HL-60 (cell line): ENCODE results near the gene H1-8.

Experiments
- DNase-seq, 2 experiments: peaks; one replicate each; pipeline ENCODE4 v3.0.0-alpha.2; 2010 to 2020; ENCODE audit warnings: low read depth in 1 of 2, low spot score in 1 of 2
- H3K27ac ChIP-seq: fragments of 250-450 bp; sonication (Bioruptor Pico); replicated peaks from 2 replicates; pipeline ENCODE4 v1.5.1; 2020; ENCODE audit warnings: mild to moderate bottlenecking, moderate library complexity
- H3K27me3 ChIP-seq: fragments of 250-450 bp; sonication (Bioruptor Pico); 2 replicates; pipeline ENCODE4 v1.5.1; 2021; ENCODE audit warnings: mild to moderate bottlenecking, moderate library complexity; ENCODE audit not compliant: insufficient read depth, poor library complexity, severe bottlenecking
- H3K4me3 ChIP-seq: replicated peaks from 2 replicates; pipeline ENCODE4 v1.5.1; 2011; ENCODE audit warnings: mild to moderate bottlenecking, control low read depth, low read length; ENCODE audit not compliant: insufficient read depth
- CTCF ChIP-seq: IDR thresholded peaks from one replicate; pipeline ENCODE4 v1.5.1; 2011; ENCODE audit warnings: low read length, control low read depth, inconsistent platforms; ENCODE audit not compliant: insufficient read depth
- GABPA ChIP-seq: IDR thresholded peaks from 2 replicates; pipeline ENCODE4 v1.6.1; 2012; ENCODE audit warnings: low read depth
- POLR2AphosphoS5 ChIP-seq: IDR thresholded peaks from 2 replicates; pipeline ENCODE4 v1.6.1; 2012; ENCODE audit warnings: low read depth
- REST ChIP-seq: IDR thresholded peaks from 2 replicates; pipeline ENCODE4 v1.6.1; 2012; ENCODE audit warnings: low read depth; ENCODE audit not compliant: insufficient replicate concordance
- SPI1 ChIP-seq: IDR thresholded peaks from 2 replicates; pipeline ENCODE4 v1.6.1; 2012; ENCODE audit warnings: low read depth, mild to moderate bottlenecking, borderline replicate concordance

Gene H1-8

GRCh38 chr3:129553719-129554118 is 10.7 kb downstream of the H1-8 start:
- TF ChIP-seq CTCF (no peak), POLR2AphosphoS5 (no peak), SPI1 (no peak), REST (no peak), GABPA (no peak)
- Histone ChIP-seq H3K4me3 (no peak overlapping the region), H3K27me3 (no peaks in the 10 kb centered on the region), H3K27ac (peak overlapping the region; percentile 82)
- peak in 1 of 2 experiments; percentile 80 for DNase-seq

- peak overlapping the region; percentile 82 for H3K27ac ChIP-seq
- no peak overlapping the region for H3K4me3 ChIP-seq
- TF ChIP-seq POLR2AphosphoS5 (peak; percentile 68; the same call in 1 of the 2 replicates), CTCF (no peak), SPI1 (no peak; the same call in 1 of the 2 replicates), GABPA (no peak)
- peak; percentile 64 to 70 for DNase-seq
- no peaks in the 10 kb centered on the region for H3K27me3 ChIP-seq
Measured at GRCh38 chr3:129554356-129555152, 11.6 kb downstream of the H1-8 start.

- DNase-seq = no peak
- H3K4me3 ChIP-seq = no peak overlapping the region
- H3K27ac ChIP-seq = peak overlapping the region; percentile 82
- H3K27me3 ChIP-seq = no peaks in the 10 kb centered on the region
- TF ChIP-seq SPI1 = no peak
- TF ChIP-seq CTCF = no peak
- no peak for TF ChIP-seq GABPA
- TF ChIP-seq REST = no peak
- TF ChIP-seq POLR2AphosphoS5 = no peak
Measured at GRCh38 chr3:129555153-129555550, 12.2 kb downstream of the H1-8 start.
